ENCODE results near the gene KCNH5.

KCNH5 gene

GRCh38 chr14:62736048-62737043 lies 308.9 kb downstream of the KCNH5 start:
- no peak for FAIRE-seq

GRCh38 chr14:62734831-62735230 lies 310.4 kb downstream of the KCNH5 start:
- no peak for FAIRE-seq

- FAIRE-seq = no peak
Measured at GRCh38 chr14:62722406-62722805, 322.9 kb downstream of the KCNH5 start.

- FAIRE-seq = no peak
Measured at GRCh38 chr14:62718629-62719028, 326.6 kb downstream of the KCNH5 start.

GRCh38 chr14:62711351-62712023 lies 333.8 kb downstream of the KCNH5 start:
- no peak for FAIRE-seq

- FAIRE-seq = no peak
Measured at GRCh38 chr14:62710811-62711210, 334.4 kb downstream of the KCNH5 start.

GRCh38 chr14:62709773-62710172 lies 335.5 kb downstream of the KCNH5 start:
- FAIRE-seq = no peak

- FAIRE-seq = no peak
Measured at GRCh38 chr14:62706217-62706616, 339.0 kb downstream of the KCNH5 start.

- no peak for FAIRE-seq
Measured at GRCh38 chr14:62697461-62697860, 347.8 kb downstream of the KCNH5 start.

GRCh38 chr14:62696929-62697328 lies 348.3 kb downstream of the KCNH5 start:
- FAIRE-seq = no peak

- FAIRE-seq = no peak
Measured at GRCh38 chr14:62696331-62696924, 348.8 kb downstream of the KCNH5 start.

- no peak for FAIRE-seq
Measured at GRCh38 chr14:62694075-62694474, 351.2 kb downstream of the KCNH5 start.

- FAIRE-seq = no peak
Measured at GRCh38 chr14:62692490-62693106, 352.7 kb downstream of the KCNH5 start.

- no peak for FAIRE-seq
Measured at GRCh38 chr14:62691647-62692489, 353.4 kb downstream of the KCNH5 start.

- FAIRE-seq = no peak
Measured at GRCh38 chr14:62689733-62690132, 355.5 kb downstream of the KCNH5 start.

GRCh38 chr14:62687818-62688217 lies 357.4 kb downstream of the KCNH5 start:
- FAIRE-seq = no peak

- FAIRE-seq = no peak
Measured at GRCh38 chr14:62684376-62684775, 360.9 kb downstream of the KCNH5 start.

- FAIRE-seq = no peak
Measured at GRCh38 chr14:62682208-62682607, 363.1 kb downstream of the KCNH5 start.

- no peak for FAIRE-seq
Measured at GRCh38 chr14:62674563-62675237, 370.6 kb downstream of the KCNH5 start.

GRCh38 chr14:62673014-62673755 lies 372.1 kb downstream of the KCNH5 start:
- FAIRE-seq = no peak

GRCh38 chr14:62670526-62670925 lies 374.7 kb downstream of the KCNH5 start:
- no peak for FAIRE-seq

Data from TTC549 (cell line).